NCI-H2227 treated with DMSO at 0.1 percent for 48 hours (cell line): ENCODE measurements around the gene SPATS2L.

Source experiments
- DNase-seq: peaks from one replicate; lab custom pipeline; 2025; lab: John Stamatoyannopoulos, UW

Gene SPATS2L

GRCh38 chr2:200415455-200415854 is 109.0 kb downstream of the SPATS2L start:
- no peak for DNase-seq

DNA sequence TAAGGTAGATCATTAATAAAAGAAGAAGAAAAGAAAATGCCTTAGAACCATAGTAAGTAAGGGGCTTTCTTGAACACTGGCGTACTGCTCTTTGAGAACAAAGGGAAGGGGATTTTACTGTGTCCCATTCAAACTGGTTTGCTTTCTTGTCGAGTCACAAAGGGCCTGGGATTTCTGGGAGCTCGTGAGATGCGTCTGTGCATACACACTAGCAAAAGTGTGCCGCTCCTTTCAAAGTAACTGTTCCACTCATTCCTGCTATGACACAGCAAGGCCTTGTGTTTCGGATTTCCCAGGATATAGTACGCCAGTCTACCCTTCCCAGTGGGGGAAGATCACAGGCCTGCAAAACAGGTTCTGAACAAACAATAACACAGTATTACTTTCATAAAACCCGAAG is 110.4 kb downstream of the SPATS2L start:
- DNase-seq, result no peak

GRCh38 chr2:200417366-200417765 is 110.9 kb downstream of the SPATS2L start:
- DNase-seq, result peak; percentile 38

DNA sequence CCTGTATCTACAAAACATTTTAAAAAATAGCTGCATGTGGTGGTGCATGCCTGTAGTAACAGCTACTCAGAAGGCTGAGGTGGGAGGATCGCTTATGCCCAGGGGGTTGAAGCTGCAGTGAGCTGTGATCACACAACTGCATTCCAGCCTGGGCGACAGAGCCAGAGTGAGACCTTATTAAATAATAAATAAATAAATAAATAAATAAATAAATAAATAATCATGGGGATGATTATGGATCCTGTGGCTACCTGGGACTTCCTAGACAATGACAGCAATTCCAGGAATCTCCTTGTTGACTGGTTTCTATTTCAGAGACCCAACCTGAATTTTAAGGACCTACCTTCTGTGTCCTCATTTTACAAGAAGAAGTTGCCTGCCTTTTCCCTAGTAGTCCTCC is 111.9 kb downstream of the SPATS2L start:
- no peak for DNase-seq

DNA sequence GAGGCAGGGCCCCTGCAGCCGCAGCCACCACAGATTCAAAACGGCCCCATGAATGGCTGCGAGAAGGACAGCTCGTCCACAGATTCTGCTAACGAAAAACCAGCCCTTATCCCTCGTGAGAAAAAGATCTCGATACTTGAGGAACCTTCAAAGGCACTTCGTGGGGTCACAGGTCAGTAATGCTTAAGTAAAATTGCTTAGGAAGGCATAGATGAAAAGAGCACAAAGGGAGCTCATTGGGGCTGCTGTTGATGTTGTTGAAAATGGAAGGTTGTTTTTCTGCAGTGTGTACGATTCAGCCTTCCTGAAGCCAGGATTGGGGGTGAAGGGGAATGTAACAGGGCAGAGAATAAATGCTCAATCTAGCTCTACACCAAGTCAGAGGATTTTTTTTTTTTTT is 112.8 kb downstream of the SPATS2L start:
- DNase-seq, result peak; percentile 41

DNA sequence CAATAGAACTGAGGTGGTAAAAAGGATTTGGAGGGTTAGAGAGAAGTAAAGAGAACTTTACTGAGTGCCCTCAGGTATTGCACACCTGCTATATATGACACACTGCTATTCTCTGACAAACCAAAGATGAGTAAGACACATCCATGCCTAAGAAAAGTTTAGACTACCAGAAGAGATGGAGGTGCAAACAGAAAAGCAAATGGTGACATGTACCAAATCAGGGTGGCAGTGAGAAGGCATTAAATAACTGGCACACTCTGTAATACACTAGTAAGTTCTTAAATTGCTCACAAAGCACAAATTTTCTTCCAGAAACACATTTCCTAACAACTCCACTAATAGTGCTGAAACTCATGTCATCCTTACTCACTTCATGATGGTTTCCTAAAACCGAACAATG is 114.8 kb downstream of the SPATS2L start:
- no peak for DNase-seq

GRCh38 chr2:200422071-200422470 is 115.6 kb downstream of the SPATS2L start:
- no peak for DNase-seq

- DNase-seq, result no peak
Measured at GRCh38 chr2:200422532-200423261, 116.2 kb downstream of the SPATS2L start.

- DNase-seq, result no peak
Measured at GRCh38 chr2:200423541-200423940, 117.0 kb downstream of the SPATS2L start.

DNA sequence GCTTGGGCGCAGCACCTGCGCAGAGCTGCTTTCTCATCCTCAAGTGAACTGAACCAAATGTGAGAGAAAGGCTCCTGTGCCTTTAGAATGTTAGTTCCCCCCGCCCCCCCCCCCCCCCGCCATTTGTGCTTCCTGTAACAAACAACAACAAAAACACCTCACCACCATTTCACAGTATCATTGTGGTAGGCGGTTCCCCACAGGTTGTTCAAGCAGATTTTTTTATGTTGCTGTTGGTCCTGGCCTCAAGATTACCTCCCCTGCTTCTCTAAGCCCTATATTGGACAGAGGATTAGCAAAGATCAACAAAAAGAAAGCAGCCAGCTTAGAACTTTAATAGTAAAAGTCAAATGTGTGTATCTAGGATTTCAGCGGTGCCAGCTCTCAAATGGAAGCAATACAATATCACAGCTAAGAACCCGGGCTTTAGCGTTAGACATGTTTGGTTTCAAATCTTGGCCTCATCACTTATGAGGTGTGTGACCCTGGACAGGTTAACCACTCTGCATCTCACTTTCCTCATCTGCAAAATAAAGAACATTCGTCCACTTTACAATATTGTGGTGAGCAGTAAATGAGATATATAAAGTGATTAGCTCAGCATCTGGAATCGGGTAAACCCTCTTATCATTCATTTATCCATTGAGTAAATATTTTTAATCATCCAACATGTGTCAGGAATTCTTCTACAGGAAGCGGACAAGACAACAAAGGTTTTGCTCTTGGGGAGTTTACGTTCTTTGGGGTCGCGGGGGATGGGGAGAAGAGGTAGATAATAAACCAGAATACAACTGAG is 118.7 kb downstream of the SPATS2L start:
- no peak for DNase-seq

DNA sequence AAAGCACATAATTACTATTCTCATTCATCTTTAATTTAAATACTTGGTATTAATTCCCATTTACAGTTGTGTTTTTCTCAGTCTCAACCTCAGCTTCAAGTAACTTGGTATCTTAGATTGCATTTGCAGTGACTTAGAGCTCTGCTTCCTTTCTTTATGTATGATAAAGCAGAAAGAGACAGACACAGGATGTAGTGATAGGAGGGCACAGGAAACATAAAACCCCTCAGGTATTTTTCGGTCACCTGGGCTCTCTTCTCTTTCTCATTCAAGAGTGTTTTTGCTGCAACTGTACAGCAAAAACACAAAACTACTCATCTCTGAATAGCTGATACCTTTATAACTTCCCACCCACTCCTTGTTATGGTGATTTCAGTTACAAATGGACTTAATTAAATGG is 120.3 kb downstream of the SPATS2L start:
- no peak for DNase-seq

DNA sequence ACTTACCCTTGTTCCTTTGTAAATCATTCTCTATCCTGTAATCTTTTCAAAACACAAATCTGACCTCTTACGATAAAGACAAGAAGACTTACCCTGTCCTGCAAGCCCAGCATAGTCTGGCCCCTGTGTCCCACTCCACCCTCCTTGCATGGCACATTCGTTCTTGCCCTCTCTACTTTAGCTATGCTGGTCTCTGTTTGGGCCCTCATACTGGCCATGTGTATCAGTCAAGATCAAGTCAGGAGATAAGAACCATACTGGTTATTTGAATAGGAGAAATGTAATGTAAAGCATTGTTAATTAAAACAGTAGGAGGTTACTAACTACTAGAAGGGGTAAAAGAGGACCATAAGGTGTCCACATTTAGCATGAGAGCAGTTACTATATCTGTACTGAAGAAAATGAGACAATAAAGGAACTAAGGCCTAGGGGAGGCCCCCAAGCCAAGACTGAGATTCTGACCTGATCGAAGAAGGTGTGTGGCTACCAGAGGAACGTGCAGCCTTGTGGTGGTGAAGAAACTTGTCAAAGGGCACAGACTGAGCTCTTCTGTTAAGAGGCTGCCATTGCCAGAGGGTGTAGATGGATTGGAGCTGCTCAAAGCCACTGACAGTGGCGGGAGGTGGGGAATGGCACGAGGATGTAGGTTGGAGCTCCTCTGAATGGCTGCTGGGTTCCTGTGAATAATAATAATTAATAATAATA is 122.6 kb downstream of the SPATS2L start:
- DNase-seq, result no peak

- no peak for DNase-seq
Measured at GRCh38 chr2:200430017-200430416, 123.5 kb downstream of the SPATS2L start.

DNA sequence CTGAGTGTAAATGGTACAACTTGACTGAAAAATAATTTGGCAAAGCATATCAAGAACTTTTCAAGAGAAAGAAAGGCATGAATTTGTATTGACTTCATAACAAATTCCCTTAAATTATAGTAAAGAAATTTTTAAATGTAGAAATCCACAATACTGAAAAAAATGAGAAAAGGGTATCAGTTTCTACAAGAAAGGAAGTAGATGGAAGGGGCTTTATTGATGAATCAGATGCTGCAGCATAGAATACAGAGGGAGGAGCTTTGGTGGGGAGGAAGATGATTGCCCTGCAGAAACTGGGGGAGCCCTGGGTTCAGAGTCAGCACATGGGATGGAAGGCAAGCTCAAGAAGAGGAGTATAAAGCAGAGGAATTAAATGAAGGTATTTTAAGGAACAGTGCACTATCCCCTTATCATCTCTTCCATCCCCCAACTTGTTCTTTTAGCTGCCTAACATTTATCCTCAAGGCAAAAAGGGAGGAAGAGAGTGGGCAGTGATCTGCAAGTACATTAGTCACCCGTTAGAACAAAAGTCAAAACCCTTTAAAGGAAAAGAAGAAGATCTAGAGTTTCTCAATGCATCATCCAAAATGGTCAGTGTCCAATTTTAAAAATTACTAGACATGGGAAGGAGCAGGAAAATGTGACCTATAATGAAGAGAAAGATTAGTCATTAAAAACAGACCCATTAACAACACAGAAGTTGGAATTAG is 125.7 kb downstream of the SPATS2L start:
- no peak for DNase-seq

- no peak for DNase-seq
Measured at GRCh38 chr2:200435379-200435778, 128.9 kb downstream of the SPATS2L start.

GRCh38 chr2:200438251-200438650 is 131.8 kb downstream of the SPATS2L start:
- DNase-seq, result no peak

GRCh38 chr2:200438846-200439245 is 132.4 kb downstream of the SPATS2L start:
- DNase-seq, result no peak

GRCh38 chr2:200439981-200440380 is 133.5 kb downstream of the SPATS2L start:
- no peak for DNase-seq

GRCh38 chr2:200442471-200442870 is 136.0 kb downstream of the SPATS2L start:
- peak; percentile 25 for DNase-seq

DNA sequence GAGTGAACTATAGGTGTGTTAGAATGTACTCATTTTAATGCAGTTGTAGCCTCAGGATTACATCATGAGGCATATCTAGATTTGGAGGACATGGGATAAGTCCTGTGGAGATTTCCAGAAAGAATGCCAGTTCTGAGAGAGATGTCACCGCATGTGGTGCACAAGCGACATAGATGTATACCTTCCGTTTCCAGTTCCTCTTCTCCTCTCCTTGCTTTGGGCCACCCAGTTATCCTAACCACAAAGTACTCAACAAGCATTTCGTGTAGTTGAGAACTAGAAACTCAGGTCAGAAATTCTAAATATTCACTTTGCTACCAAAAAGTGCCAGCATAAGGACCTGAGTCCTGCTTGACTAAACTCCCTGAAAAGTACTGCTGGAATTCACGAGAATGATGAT is 136.9 kb downstream of the SPATS2L start:
- no peak for DNase-seq

- no peak for DNase-seq
Measured at GRCh38 chr2:200443916-200444315, 137.4 kb downstream of the SPATS2L start.

DNA sequence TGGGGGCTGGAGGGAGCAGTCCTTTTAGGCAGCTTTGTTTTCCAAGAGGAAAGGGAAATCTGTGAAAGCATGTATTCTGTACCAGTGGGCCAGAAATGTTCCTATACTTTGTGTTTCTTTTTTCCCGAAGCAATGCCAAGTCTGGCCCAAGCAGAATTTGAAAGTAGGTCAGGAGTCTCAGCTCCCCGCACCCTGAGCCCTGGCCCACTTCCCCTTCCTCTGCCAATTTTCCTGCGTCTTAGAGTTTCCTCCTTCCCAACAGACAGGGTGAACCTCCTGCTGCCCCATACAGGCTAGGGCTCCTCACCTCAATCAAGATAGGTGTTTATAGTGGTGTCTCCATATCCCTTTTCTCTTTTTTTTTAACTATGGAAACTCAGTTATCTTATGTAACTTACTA is 138.0 kb downstream of the SPATS2L start:
- DNase-seq, result no peak
